HG02970 (cell line): Measurements from ENCODE around the gene HINFP.

Experiments used
- ATAC-seq: cut with Tn5 transposase; IDR thresholded peaks from one replicate; pipeline ENCODE4 v1.9.1; 2021; ENCODE audit warnings: mild to moderate bottlenecking, moderate library complexity, moderate number of reproducible peaks; ENCODE audit not compliant: unreplicated experiment, low FRiP score

HINFP gene, protein sequence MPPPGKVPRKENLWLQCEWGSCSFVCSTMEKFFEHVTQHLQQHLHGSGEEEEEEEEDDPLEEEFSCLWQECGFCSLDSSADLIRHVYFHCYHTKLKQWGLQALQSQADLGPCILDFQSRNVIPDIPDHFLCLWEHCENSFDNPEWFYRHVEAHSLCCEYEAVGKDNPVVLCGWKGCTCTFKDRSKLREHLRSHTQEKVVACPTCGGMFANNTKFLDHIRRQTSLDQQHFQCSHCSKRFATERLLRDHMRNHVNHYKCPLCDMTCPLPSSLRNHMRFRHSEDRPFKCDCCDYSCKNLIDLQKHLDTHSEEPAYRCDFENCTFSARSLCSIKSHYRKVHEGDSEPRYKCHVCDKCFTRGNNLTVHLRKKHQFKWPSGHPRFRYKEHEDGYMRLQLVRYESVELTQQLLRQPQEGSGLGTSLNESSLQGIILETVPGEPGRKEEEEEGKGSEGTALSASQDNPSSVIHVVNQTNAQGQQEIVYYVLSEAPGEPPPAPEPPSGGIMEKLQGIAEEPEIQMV

DNA sequence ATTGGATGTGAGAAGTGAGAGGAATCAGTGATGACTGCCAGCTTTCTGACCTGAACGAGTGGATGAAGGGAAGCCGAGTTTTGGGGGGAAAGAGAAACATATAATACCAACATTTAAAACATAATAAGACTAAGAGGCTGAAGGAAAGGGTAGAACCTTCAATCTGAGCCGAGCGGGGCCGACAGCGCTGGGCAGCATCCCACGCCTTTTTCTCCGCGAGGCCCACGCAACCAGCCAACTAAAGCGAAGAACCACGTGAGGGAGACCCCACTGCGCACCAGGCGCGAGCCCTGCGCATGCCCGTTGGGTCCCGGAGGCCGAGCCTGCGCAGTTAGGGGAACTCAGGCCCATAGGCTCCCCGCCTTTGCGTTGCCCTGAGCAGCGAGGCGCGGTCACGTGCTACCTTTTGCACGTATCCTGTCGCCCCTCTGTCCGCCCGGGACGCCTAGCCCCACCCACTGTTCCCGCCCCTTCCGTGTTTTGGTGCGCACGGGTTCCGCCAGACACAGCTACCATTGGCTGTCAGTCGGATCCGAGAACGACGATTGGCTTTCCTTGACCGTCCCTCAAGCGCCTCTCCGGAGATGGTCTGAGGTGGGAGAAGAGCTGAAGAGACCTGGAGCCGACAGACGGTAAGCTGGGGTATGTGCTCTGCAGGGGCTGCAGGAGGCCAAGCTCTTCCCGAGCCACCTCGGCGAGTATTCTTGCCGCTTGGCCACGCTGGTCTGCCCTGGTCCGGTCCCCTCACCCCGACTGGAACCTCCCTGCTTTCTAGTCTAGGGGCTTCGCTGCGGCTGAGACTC lies at the start of gene HINFP:
HINFP (plus strand) TSS at position 573 of the 803 bp plus-strand sequence. CDS start 5,365 bp downstream, outside the sequence.
- ATAC-seq: peak; percentile 99

- ATAC-seq: no peak
Measured at GRCh38 chr11:119077839-119078238, 43.5 kb upstream of the HINFP start.

- ATAC-seq: no peak
Measured at GRCh38 chr11:119078675-119079420, 42.5 kb upstream of the HINFP start.

GRCh38 chr11:119081682-119082260 lies 39.6 kb upstream of the HINFP start:
- ATAC-seq: no peak

DNA sequence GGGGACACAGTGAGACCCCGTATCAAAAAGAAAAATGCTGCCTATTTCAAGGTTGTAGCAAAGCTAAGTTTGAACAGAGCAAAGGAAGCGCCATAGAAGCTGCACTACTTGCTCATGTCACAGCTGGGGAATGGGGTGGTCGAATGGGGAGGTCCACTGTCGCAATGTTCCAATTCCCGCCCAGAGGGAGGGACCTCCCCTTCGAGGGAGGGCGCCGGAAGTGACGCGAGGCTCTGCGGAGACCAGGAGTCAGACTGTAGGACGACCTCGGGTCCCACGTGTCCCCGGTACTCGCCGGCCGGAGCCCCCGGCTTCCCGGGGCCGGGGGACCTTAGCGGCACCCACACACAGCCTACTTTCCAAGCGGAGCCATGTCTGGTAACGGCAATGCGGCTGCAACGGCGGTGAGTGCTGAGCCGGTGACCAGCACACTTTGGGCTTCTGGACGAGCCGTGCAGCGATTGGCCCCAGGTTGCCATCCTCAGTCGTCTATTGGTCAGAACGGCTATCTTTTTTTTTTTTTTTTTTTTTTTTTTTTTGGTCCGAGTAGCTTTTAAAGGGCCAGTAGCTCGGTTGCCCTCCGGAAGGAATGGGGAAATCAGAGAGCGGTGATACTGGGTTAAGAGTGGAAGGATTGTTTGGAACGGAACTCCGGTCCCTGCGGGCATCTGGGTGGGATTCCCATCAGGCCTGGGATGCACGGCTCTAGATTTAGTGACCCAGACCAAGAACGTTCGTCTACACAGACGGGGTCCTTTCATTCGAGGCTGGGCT lies 36.5 kb upstream of the HINFP start, which contains the start of gene HMBS:
HMBS (plus strand) TSS at position 219 of the 774 bp plus-strand sequence; CDS start at position 372, 153 bp downstream.
- peak; percentile 73 for ATAC-seq

DNA sequence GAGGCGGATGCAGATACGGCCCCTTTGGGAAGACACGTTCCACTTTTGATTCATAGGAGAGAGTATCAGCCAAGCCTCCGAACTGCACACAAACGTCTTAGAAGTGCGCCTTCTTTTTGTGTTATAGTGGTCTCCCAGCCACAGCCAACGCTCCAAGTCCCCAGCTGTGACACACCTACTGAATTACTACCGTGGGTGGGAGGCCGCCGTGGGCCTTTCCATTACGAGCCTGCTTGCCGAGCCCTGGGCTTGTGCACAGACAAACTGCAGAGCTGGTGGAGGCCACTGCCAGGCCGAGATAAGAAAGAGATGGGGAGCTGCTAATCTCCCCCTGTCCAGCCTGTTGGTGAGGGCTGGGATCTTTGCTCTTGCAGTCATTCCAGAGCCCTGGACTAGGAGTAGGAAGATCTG lies 35.9 kb upstream of the HINFP start:
- peak; percentile 15 for ATAC-seq

DNA sequence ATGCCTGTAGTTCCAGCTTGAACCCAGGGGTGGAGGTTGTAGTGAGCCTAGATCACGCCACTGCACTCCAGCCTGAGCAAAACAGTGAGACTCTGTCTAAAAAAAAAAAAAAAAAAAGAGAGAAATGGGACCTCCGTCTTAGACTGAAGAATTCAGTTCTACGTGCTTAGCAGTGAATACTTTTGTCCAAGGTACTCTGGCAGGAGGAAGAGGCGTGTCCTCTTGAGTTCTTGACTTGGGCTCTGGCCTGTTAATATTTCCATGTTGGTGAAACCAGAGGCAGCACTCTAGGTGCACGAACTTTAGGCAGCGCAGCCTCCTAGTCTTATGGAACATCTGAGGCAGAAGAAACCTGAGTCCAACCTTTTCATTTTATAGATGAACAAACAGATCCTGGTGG lies 34.3 kb upstream of the HINFP start:
- ATAC-seq: no peak

DNA sequence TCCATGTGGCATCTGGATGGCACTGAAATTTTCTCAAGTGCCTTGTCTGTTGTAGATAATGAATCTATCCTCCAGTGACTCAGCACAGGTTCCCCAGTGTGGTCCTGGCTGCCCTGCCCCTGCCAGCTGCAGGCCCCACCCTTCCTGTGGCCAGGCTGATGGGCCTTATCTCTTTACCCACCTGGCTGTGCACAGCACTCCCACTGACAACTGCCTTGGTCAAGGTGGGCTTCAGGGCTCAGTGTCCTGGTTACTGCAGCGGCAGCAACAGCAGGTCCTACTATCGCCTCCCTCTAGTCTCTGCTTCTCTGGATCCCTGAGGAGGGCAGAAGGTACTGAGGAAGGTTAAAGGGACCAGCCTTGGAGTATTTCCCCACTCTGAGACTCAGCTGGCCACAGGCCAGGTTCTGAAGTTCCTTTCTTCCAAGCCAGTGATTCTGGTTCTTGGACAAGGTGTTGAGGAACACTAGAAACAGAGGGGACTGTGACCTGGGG lies 33.6 kb upstream of the HINFP start:
- no peak for ATAC-seq

GRCh38 chr11:119088406-119088805 lies 33.0 kb upstream of the HINFP start:
- ATAC-seq: no peak

DNA sequence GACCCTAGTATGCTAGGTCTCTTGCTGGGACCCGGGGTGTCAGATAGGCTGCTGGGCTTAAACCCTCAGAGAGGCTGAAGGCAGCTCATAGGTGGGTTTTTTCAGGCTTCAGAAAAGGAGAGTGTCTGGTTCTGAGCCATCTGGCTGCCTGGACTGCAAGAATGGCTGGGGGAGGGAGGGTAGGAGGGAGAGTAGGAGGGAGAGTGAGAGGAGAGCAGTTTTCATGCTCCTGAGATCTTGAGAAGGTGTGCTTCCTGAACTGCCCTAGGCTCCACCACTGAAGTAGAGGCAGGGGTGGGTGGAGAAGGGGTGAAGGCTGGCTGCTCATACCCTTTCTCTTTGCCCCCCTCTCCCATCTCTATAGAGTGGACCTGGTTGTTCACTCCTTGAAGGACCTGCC lies 32.1 kb upstream of the HINFP start:
- ATAC-seq: no peak

GRCh38 chr11:119091178-119091577 lies 30.2 kb upstream of the HINFP start:
- ATAC-seq: no peak

GRCh38 chr11:119091966-119092879 lies 29.2 kb upstream of the HINFP start:
- ATAC-seq: no peak

- no peak for ATAC-seq
Measured at GRCh38 chr11:119092880-119093842, 28.2 kb upstream of the HINFP start.

DNA sequence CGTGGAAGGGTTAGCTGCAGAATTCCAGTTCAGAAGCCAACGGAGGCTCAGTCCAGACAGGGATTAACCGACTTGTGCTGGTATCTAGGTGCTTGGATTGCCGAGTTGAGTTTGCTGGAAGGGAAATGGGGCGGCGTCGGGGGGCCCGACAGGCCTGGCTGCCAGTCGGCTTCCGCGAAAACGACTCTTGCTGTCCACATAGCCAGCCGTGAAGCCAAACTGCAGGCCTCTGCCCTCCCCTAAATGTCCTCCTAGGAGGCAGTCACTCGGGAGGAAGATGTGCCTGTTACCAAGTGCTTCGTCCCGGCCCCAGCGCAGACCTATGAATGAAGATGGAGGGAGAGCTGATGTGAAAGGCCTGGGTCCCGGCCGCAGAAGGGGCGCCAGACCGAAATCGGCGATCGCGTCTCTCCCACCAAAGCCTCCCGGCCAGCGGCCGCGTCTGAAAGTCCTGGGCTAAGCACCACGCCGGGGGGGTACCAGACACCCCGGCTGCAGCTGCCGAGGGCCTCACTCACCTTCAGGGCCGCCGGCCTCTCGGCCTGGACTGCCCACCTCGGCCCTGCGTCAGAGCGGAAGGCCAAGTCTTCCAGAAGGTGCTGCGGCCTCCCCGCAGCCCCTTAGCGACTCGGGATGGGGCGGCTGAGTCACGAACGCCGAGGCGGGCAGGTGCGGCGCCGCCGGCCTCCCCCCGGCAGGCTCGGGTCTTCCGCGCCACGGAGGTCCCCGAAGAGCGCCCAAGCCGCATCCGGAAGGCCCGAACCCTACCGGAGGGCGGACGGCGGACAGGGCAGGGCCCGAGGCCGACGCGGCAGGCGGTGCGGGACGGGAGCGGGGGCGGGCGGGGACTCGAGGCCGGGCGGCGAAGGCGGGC lies 27.2 kb upstream of the HINFP start:
- ATAC-seq: peak; percentile 11

DNA sequence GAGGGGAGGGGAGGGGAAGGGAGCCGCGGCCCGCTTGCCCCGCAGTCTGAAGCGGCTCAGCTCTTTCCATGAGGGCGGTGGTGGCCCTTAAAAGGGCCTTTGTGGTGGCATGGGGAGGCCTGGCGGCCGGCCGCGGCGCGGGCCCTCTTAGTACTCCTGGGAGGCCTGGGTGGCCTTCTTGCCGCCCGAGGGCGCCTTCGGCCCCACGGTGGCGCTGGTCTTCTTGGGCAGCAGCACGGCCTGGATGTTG lies 26.6 kb upstream of the HINFP start:
- peak; percentile 39 for ATAC-seq

DNA sequence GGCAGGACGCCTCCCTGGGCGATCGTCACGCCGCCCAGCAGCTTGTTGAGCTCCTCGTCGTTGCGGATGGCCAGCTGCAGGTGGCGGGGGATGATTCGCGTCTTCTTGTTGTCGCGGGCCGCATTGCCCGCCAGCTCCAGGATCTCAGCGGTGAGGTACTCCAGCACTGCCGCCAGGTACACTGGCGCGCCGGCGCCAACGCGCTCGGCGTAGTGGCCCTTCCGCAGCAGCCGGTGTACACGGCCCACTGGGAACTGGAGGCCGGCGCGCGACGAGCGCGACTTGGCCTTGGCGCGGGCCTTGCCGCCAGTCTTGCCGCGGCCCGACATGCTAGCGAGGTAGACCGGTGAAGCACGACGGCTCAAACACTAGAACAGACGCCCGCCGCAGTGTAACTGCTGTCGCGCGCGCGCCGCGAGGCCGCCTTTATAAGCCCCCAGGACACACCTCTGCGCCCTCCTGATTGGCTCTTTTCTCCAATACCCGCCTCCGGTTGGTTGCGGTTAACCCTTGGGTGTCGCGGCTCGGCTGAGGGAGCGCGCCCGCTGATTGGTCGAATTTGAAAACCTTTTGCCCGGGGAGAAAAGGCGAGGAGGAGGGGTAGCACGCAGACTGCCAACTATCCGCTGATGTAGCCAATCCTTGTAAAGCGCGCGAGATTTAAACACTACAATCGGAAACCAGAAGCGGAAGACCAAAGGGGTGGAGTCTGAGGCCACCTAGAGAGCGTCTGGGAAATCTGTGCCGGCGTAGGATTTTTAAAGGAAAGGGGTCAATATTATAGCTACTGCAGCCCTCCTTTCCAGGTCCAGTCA lies 26.1 kb upstream of the HINFP start:
- ATAC-seq: peak; percentile 78
